K562 (cell line): ENCODE data around the gene IGF2BP3. TPM values are rescaled to one million over a fixed set of nuclear protein-coding genes. Genes with fewer than 3 reads are reported as not detected.

Experiments used
- ATAC-seq: fragments of 200-7000 bp; cut with Tn5 transposase; 3 replicates; pipeline ENCODE4 v1.9.1; 2020; ENCODE audit warnings: moderate library complexity
- BruUV-seq: library from RNA; stranded (reverse); fragments of 400-500 nt; replicated peaks from 2 replicates; lab custom pipeline; 2021; lab: Mats Ljungman, UMichigan
- CTCF ChIA-PET: fragments of 300-600 bp; formaldehyde crosslinking; extraction: SDS; loops from one replicate; lab custom pipeline; 2021; ENCODE audit warnings: low intra/inter-chr PET ratio; lab: Yijun Ruan, JAX
- POLR2A ChIA-PET: fragments of 300-600, 350-650 bp; sonication (Branson Sonifier 250); formaldehyde crosslinking; extraction: SDS; loops from one replicate; lab custom pipeline; 2021; ENCODE audit warnings: antibody characterized with exemption, inconsistent platforms; lab: Yijun Ruan, JAX
- DNase-seq, 4 experiments: peaks; one replicate each; pipeline versions ENCODE4 v3.0.0 to v3.0.0-alpha.2; 2011 to 2018; ENCODE audit warnings: low spot score in 3 of 4, mixed read lengths in 3 of 4; ENCODE audit errors: extremely low read depth in 1 of 4
- FAIRE-seq: peaks from 2 replicates; lab custom pipeline; 2011; peaks lifted over from hg19 to GRCh38; lab: Jason Lieb, UNC
- H2AFZ ChIP-seq: 2 replicates; pipeline ENCODE4 v1.6.0; 2011; ENCODE audit warnings: low read depth, low read length, control low read depth, inconsistent platforms
- H3K27ac ChIP-seq: fragments of 200-600 bp; 3 replicates; pipeline ENCODE4 v1.8.0; 2011; ENCODE audit warnings: low read depth, mild to moderate bottlenecking, control low read depth, inconsistent platforms, low read length, moderate library complexity, mixed read lengths; ENCODE audit errors: extremely low read depth
- H3K27me3 ChIP-seq, 2 experiments: fragments of 300-600 bp in 1 of 2; 2 replicates in 1 of 2; 3 replicates in 1 of 2; pipeline versions ENCODE4 v1.6.0 to v1.8.0; 2011; ENCODE audit warnings: inconsistent platforms in 2 of 2, low read length in 2 of 2, mild to moderate bottlenecking in 1 of 2, mixed read lengths in 1 of 2, moderate library complexity in 1 of 2; ENCODE audit not compliant: control insufficient read depth in 2 of 2, insufficient read depth in 2 of 2
- H3K36me3 ChIP-seq: fragments of 300-600 bp; 3 replicates; pipeline ENCODE4 v1.8.0; 2011; ENCODE audit warnings: mild to moderate bottlenecking, low read length, inconsistent platforms; ENCODE audit not compliant: control insufficient read depth, insufficient read depth
- H3K4me1 ChIP-seq, 2 experiments: fragments of 200-600 bp in 1 of 2; replicated peaks in 1 of 2; 2 replicates in 1 of 2; 3 replicates in 1 of 2; pipeline versions ENCODE4 v1.5.1 to v1.8.0; 2011; ENCODE audit warnings: inconsistent platforms in 2 of 2, low read length in 2 of 2, mild to moderate bottlenecking in 1 of 2, mixed read lengths in 1 of 2, moderate library complexity in 1 of 2; ENCODE audit not compliant: control insufficient read depth in 2 of 2, insufficient read depth in 2 of 2
- H3K4me2 ChIP-seq: 2 replicates; pipeline ENCODE4 v1.6.1; 2011; ENCODE audit warnings: low read length, control low read depth, inconsistent platforms, mixed read lengths; ENCODE audit not compliant: insufficient read depth
- H3K4me3 ChIP-seq: fragments of 200-600 bp; sonication (generic), shearing (Covaris generic); 2 replicates; pipeline ENCODE4 v1.5.1; 2016; ENCODE audit warnings: control low read depth, inconsistent platforms
- H3K79me2 ChIP-seq: fragments of 200-600 bp; 3 replicates; pipeline ENCODE4 v1.8.0; 2011; ENCODE audit warnings: low read length, inconsistent platforms; ENCODE audit not compliant: control insufficient read depth, insufficient read depth
- H3K9ac ChIP-seq, 2 experiments: 2 replicates each; pipeline versions ENCODE4 v1.6.0 to v1.6.1; 2011; ENCODE audit warnings: low read depth in 2 of 2, low read length in 2 of 2, control low read depth in 1 of 2, inconsistent platforms in 1 of 2, mild to moderate bottlenecking in 1 of 2, mixed read lengths in 1 of 2; ENCODE audit not compliant: insufficient read depth in 1 of 2
- H3K9me1 ChIP-seq: one replicate; pipeline ENCODE4 v1.6.0; 2011; ENCODE audit warnings: inconsistent platforms, mild to moderate bottlenecking, low read length, moderate library complexity; ENCODE audit not compliant: control insufficient read depth, insufficient read depth
- H3K9me3 ChIP-seq: replicated peaks from 2 replicates; pipeline ENCODE4 v1.5.1; 2011; ENCODE audit warnings: low read depth, low read length, inconsistent platforms; ENCODE audit not compliant: control insufficient read depth, insufficient read depth
- H4K20me1 ChIP-seq: replicated peaks from 2 replicates; pipeline ENCODE4 v1.6.1; 2011; ENCODE audit warnings: low read length, inconsistent platforms, mixed read lengths; ENCODE audit not compliant: control insufficient read depth, insufficient read depth
- CREM ChIP-seq: IDR thresholded peaks from 2 replicates; pipeline ENCODE4 v1.6.1; 2014; ENCODE audit warnings: antibody characterized with exemption, low read depth
- EZH2 ChIP-seq: IDR thresholded peaks from 2 replicates; pipeline ENCODE4 v1.6.1; 2012; ENCODE audit warnings: low read depth, mild to moderate bottlenecking, inconsistent platforms, low read length, borderline replicate concordance
- HNRNPLL ChIP-seq: fragments of 200-400 bp; formaldehyde crosslinking; IDR thresholded peaks from 2 replicates; pipeline ENCODE4 v1.6.1; 2017; ENCODE audit warnings: low read length, low read depth, mild to moderate bottlenecking; ENCODE audit not compliant: poor library complexity, severe bottlenecking
- ID3 ChIP-seq, 2 experiments: fragments of 250-450 bp in 1 of 2; fragments of 450-650 bp in 1 of 2; sonication (Bioruptor Pico) in 1 of 2; IDR thresholded peaks; 2 replicates each; pipeline versions ENCODE4 v1.6.1 to v1.8.0; 2016 to 2021; ENCODE audit warnings: mild to moderate bottlenecking in 2 of 2, moderate library complexity in 2 of 2, missing compliant biosample characterization in 1 of 2, missing genetic modification characterization in 1 of 2
- ILK ChIP-seq: fragments of 450-650 bp; IDR thresholded peaks from 2 replicates; pipeline ENCODE4 v1.6.1; 2016; ENCODE audit warnings: missing genetic modification characterization, low read depth, mild to moderate bottlenecking, missing compliant biosample characterization, moderate library complexity, borderline replicate concordance
- KAT8 ChIP-seq: fragments of 450-650 bp; IDR thresholded peaks from 2 replicates; pipeline ENCODE4 v1.6.1; 2016; ENCODE audit warnings: low read depth, mild to moderate bottlenecking
- MBD2 ChIP-seq: sonication (generic); IDR thresholded peaks from 2 replicates; pipeline ENCODE4 v1.6.1; 2016; ENCODE audit warnings: low read depth, borderline replicate concordance
- PHB ChIP-seq: fragments of 250-450 bp; sonication (Bioruptor Pico); IDR thresholded peaks from 2 replicates; pipeline ENCODE4 v1.5.0; 2021
- STAT6 ChIP-seq: sonication (generic); formaldehyde crosslinking; IDR thresholded peaks from 2 replicates; pipeline ENCODE4 v1.8.1; 2023; ENCODE audit warnings: mild to moderate bottlenecking, missing genetic modification reagents
- ZNF395 ChIP-seq: fragments of 200-800 bp; sonication (Bioruptor generic); IDR thresholded peaks from 2 replicates; pipeline ENCODE4 v1.6.1; 2017; ENCODE audit warnings: missing genetic modification characterization, missing compliant biosample characterization
- ZNF398 ChIP-seq: fragments of 250-450 bp; sonication (Bioruptor Pico); IDR thresholded peaks from 2 replicates; pipeline ENCODE4 v1.8.0; 2021; ENCODE audit warnings: moderate library complexity, mild to moderate bottlenecking, inconsistent platforms
- ZNF695 ChIP-seq: fragments of 450-650 bp; formaldehyde crosslinking; IDR thresholded peaks from 2 replicates; pipeline ENCODE4 v1.4.0; 2020; ENCODE audit warnings: mild to moderate bottlenecking, moderate library complexity
- WGBS: fragments of 100-300 bp; shearing (Covaris generic); methylation state at CpG from one replicate; pipeline ENCODE4 v1.1.6; 2016; ENCODE audit warnings: low coverage, mixed read lengths; ENCODE audit not compliant: insufficient coverage; ENCODE audit errors: missing lambda C conversion rate; 5-methylcytosine and 5-hydroxymethylcytosine counted together
- in situ Hi-C: fragments of 300-500 bp; cut with MboI; formaldehyde crosslinking; loops from 4 replicates; pipeline ENCODE4 v1.15.0; 2018; ENCODE audit warnings: inconsistent platforms, mixed read lengths
- intact Hi-C: fragments of 100-400 bp; cut with micrococcal nuclease; formaldehyde crosslinking; loops from 2 replicates; pipeline ENCODE4 v1.14.2; 2022
- polyA plus RNA-seq, 8 experiments: library from polyadenylated mRNA; depleted of rRNA in 4 of 8; stranded (reverse) in 5 of 8; unstranded in 3 of 8; fragments of >200 nt; fragmentation: Nextera tagmentation in 2 of 8; fragmentation: Illumina TruSeq in 1 of 8; extraction: Ambion mirVana in 2 of 8; extraction: Trizol in 1 of 8; gene quantifications; 2 replicates each; pipeline versions ENCODE4 v1.2.1 to v1.2.3, GENCODE V29; 2011 to 2014; ENCODE audit warnings: inconsistent platforms in 1 of 8, missing spikeins in 1 of 8
- total RNA-seq, 7 experiments: library from RNA; depleted of rRNA in 6 of 7; stranded (reverse); fragments of >200 nt in 6 of 7; fragmentation: Illumina TruSeq in 2 of 7; extraction: Trizol in 2 of 7; gene quantifications; 2 replicates each; pipeline versions ENCODE4 v1.2.1 to v1.2.3, GENCODE V29; 2011 to 2021; ENCODE audit warnings: low replicate concordance in 1 of 7

IGF2BP3 gene
- total and polyA plus RNA-seq, 9 of the 15 experiments (the other 6 are each of a cell fraction or from before 2014, with no cell fraction given): 8.4 to 88.1 (median 61.2) TPM

GRCh38 chr7:23292623-23293022 lies 177.7 kb downstream of the IGF2BP3 start:
- DNase-seq: no peak
- H3K9me1 ChIP-seq: no peaks in the 10 kb centered on the region
- ATAC-seq: no peak
- CTCF ChIA-PET: no interaction called here
- 60% methylated on average over 4 of the region's 4 CpGs for WGBS
- H3K36me3 ChIP-seq: no peaks in the 10 kb centered on the region
- no peaks in the 10 kb centered on the region for H3K79me2 ChIP-seq
- TF ChIP-seq ZNF695 (CRISPR knock-in tag) (no peak), ZNF395 (CRISPR knock-in tag) (no peak), CREM (no peak), ILK (tag) (no peak), STAT6 (CRISPR knock-in tag) (no peak), ID3 (CRISPR knock-in tag; IDR thresholded peaks at IDR 0.05) (no peak), ID3 (tag; IDR thresholded peaks at IDR 0.05) (no peak), MBD2 (no peak), KAT8 (no peak), HNRNPLL (no peak), ZNF398 (CRISPR knock-in tag) (no peak), EZH2 (no peak), PHB (CRISPR knock-in tag) (no peak)
- TF ChIP-seq, all 486 proteins: peak for 0
- Histone ChIP-seq H3K4me3 (no peak overlapping the region), H3K9me3 (no peaks in the 10 kb centered on the region), H2AFZ (0 out of 2 replicates have a peak overlapping the region, but pooled peaks have one; percentile 40), H3K9ac (no peak overlapping the region), H3K4me2 (no peak overlapping the region), H3K4me1 (no peaks in the 10 kb centered on the region), H3K27ac (no peak overlapping the region), H4K20me1 (no peaks in the 10 kb centered on the region), H3K27me3 (no peaks in the 10 kb centered on the region)
- POLR2A ChIA-PET: interaction anchor here (0.7 to 1.3 kb wide), 2 partner anchors 14 to 45 kb away, joined by 3 to 5 read pairs; no protein-coding TSS in a partner anchor
- no TSS peak for BruUV-seq
- FAIRE-seq: no peak
- in situ Hi-C loops (no loop called here), intact Hi-C loops (no loop called here)
